ENCODE data around the gene RPTOR.

The RPTOR gene

DNA sequence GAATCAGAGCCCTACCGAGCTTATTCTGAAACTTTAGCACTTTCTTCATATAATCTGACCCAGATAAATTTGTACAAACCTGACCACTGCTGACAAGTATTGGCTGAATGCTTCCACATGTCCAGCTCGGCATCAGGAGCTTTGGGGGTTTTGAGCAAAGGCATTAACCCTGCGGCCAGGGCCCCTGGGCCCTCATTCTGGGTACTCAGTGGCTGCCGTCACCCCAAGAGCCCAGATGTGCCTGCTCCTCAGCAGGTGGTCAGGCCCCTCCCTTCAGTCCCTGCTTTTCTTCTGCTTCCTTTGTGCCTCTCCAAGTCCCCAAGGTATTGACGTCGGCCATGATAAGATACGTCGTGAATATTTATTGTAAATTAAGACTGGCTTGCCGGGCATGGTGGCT, 399.7 kb downstream of the RPTOR start:
- TF ChIP-seq, protein P1, sequence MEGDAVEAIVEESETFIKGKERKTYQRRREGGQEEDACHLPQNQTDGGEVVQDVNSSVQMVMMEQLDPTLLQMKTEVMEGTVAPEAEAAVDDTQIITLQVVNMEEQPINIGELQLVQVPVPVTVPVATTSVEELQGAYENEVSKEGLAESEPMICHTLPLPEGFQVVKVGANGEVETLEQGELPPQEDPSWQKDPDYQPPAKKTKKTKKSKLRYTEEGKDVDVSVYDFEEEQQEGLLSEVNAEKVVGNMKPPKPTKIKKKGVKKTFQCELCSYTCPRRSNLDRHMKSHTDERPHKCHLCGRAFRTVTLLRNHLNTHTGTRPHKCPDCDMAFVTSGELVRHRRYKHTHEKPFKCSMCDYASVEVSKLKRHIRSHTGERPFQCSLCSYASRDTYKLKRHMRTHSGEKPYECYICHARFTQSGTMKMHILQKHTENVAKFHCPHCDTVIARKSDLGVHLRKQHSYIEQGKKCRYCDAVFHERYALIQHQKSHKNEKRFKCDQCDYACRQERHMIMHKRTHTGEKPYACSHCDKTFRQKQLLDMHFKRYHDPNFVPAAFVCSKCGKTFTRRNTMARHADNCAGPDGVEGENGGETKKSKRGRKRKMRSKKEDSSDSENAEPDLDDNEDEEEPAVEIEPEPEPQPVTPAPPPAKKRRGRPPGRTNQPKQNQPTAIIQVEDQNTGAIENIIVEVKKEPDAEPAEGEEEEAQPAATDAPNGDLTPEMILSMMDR (IDR thresholded peaks at IDR 0.05; ENCODE audit: insufficient read depth, low read length, missing control alignments), result no peak
- no peak for DNase-seq (ENCODE audit: low read depth, low spot score)
- H3K4me3 ChIP-seq (ENCODE audit: low read depth, low read length), result no peak overlapping the region
- CTCF ChIA-PET, result no interaction called here
- POLR2A ChIA-PET, result no interaction called here

DNA sequence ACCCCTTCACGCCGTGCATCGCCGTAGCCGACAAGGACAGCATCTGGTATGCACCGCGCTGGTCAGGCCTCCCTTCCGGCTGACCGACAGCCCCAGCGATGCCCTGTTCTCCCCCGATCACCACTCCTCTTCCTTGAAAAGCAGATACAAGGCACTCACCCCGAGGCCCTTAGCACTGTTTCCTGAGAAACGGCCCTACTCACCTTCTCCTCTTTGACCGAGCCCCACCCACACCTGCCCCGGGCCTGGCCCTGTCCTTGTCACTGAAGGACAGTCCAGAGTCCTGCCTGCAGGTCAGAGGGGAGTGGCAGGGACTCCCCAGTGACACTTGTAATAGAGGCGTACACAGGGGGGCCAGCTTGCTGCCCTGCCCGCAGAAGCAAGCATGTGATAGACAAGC, 401.1 kb downstream of the RPTOR start:
- TF ChIP-seq, protein P1 (IDR thresholded peaks at IDR 0.05; ENCODE audit: insufficient read depth, low read length, missing control alignments), result no peak
- ChIA-PET CTCF (no interaction called here), POLR2A (no interaction called here)
- H3K4me3 ChIP-seq (ENCODE audit: low read depth, low read length), result no peak overlapping the region
- no peak for DNase-seq (ENCODE audit: low read depth, low spot score)

DNA sequence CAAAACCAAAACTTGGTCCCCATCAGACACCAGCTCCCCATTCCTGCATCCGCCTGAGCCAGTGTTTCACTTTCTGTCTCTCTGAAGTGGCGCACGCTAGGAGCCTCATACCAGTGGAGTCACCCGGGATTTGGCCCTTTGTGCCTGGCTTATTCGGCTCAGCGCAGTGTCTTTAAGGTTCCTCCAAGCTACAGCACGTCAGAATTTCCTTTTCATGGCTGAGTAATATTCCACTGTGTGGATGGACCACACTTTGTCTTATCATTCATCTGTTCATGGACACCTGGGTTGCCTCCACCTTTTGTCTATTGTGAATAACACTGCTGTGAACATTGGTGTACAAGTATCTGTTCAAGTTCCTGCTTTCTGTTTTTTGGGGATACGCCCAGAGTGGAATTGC, 401.8 kb downstream of the RPTOR start:
- ChIA-PET CTCF (no interaction called here), POLR2A (no interaction called here)
- no peak for DNase-seq (ENCODE audit: low read depth, low spot score)
- TF ChIP-seq, protein P1 (IDR thresholded peaks at IDR 0.05; ENCODE audit: insufficient read depth, low read length, missing control alignments), result no peak
- no peak overlapping the region for H3K4me3 ChIP-seq (ENCODE audit: low read depth, low read length)

DNA sequence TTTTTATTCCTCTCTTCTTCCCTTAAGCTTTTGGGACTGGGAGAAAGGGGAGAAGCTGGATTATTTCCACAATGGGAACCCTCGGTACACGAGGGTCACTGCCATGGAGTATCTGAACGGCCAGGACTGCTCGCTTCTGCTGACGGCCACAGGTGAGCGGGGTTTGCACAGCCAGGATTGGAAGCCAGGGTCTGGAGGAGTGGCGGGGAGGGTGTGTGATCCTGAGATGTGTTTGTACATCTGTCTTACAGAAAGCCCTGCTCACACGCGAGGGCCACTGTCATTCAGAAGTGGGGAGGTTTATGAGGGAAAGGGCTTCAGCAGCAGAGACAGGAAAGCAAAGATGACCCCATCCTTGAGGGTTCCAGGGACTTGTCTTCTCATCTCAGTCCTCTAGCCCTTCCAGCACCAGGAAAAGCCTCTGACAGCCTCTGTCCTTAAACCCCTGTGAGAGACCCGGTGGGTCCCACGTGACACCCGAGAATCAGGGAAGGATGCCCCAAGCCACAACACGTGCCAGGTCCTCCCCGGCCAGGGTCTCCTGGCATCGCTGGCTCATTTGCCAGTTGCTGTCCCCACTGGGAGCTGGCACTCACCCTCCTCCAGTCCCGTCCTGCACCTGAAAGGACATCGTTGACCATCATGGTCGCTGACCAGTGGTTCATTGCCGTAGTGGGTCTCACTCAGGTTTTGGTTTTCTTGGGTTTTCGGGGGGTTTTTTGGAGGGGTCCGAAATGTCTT, 402.7 kb downstream of the RPTOR start:
- TF ChIP-seq, protein P1 (IDR thresholded peaks at IDR 0.05; ENCODE audit: insufficient read depth, low read length, missing control alignments), result no peak
- H3K4me3 ChIP-seq (ENCODE audit: low read depth, low read length), result no peak overlapping the region
- DNase-seq (ENCODE audit: low read depth, low spot score), result no peak
- CTCF ChIA-PET, result no interaction called here
- POLR2A ChIA-PET, result no interaction called here

DNA sequence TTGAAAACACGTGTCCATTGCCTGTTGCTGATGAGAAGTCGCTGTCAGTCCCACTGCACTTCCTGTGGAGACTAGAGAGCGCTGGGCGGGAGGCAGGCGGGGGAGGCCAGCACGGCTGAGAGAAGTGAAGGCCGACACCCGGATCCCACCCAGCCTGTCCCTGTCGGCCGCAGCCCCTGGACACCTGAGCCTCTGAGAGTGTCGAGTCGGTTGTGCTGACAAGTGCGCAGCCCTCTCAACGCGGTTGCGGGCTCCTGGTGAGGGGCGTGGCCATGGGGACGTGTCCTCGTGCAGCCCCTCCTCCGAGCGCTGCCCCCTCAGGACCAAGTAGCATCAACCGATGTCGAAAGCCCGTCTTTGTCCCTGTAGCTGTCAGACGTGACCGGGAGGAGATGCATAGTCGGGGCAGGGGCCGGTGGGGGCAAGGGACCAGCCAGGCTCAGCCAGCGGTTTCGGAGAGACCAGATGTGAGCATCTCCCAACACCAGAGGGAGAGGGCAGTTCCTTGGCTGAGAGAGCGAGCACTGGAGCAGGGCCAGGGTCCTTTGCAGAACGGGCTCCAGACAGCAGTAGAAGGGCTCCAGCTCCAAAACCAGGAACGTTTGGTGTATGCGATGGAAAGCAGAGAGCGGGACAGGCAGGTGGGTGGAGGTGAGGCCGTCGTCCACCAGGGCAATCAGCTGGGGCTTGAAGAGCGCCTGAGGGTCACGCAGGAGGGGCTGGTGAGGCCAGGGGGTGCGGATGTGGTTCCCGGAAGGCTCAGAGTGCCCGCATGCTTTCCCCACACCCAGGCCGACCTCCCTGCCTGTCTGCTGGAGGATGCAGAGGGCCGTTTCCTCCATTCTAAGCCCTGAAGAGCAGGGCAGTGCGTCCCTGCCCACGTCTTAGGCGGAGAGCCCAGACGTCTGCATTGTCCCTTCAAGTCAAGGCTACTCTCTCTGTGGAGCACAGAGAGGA, 403.7 kb downstream of the RPTOR start:
- no peak overlapping the region for H3K4me3 ChIP-seq (ENCODE audit: low read depth, low read length)
- no peak for DNase-seq (ENCODE audit: low read depth, low spot score)
- ChIA-PET CTCF (interaction anchor here (1.0 kb wide), 1 partner anchor 521 kb away, joined by 5 read pairs; no protein-coding TSS in a partner anchor), POLR2A (no interaction called here)
- TF ChIP-seq, protein P1 (IDR thresholded peaks at IDR 0.05; ENCODE audit: insufficient read depth, low read length, missing control alignments), result no peak

DNA sequence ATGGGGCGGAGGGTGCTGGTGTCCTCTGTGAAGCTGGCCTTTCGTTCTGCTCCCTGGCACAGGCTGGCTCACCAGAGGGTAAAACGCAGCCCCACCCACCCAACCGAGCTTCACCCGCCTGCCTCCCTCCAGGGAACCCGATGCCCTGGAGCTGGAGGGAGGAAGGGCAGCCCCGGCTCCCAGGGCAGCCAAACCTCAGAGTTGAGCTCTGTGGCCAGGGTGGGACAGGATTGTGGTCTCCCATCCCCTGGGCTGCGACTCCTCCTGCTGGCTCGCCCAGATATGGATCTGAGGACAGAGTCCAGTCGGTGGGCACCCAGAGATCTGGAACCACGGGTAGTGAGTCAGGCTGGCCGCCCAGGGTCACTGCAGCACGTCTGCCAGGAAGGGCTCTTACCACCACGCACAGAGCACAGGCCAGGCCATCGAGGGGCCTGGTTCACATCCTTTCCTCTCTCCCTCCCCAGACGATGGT, 404.4 kb downstream of the RPTOR start:
- TF ChIP-seq, protein P1 (IDR thresholded peaks at IDR 0.05; ENCODE audit: insufficient read depth, low read length, missing control alignments), result no peak
- no peak overlapping the region for H3K4me3 ChIP-seq (ENCODE audit: low read depth, low read length)
- POLR2A ChIA-PET, result no interaction called here
- CTCF ChIA-PET, result interaction anchor here (1.0 kb wide), 1 partner anchor 522 kb away, joined by 5 read pairs; no protein-coding TSS in a partner anchor
- no peak for DNase-seq (ENCODE audit: low read depth, low spot score)
